HepG2 (cell line): ENCODE measurements around the gene NFKB2. TPM values are rescaled to one million over a fixed set of nuclear protein-coding genes. Genes with fewer than 3 reads are reported as not detected.
A peak's percentile ranks its signal among the peaks of the same experiment; 100 is the strongest.

Source experiments
- BORCS8-MEF2B ChIP-seq: sonication (generic); formaldehyde crosslinking; IDR thresholded peaks from 2 replicates; pipeline ENCODE4 v1.8.0; 2022; ENCODE audit warnings: mild to moderate bottlenecking, missing genetic modification reagents
- DMAP1 ChIP-seq: IDR thresholded peaks from 2 replicates; pipeline ENCODE4 v1.6.1; 2016
- EED ChIP-seq: sonication (generic); formaldehyde crosslinking; IDR thresholded peaks from 2 replicates; pipeline ENCODE4 v1.5.0; 2020; ENCODE audit warnings: mild to moderate bottlenecking, missing genetic modification reagents
- ELF1 ChIP-seq: sonication (generic); formaldehyde crosslinking; IDR thresholded peaks from 2 replicates; pipeline ENCODE4 v1.4.0; 2020; ENCODE audit warnings: missing genetic modification reagents
- HNRNPLL ChIP-seq: fragments of 200-400 bp; formaldehyde crosslinking; IDR thresholded peaks from 2 replicates; pipeline ENCODE4 v1.6.1; 2017; ENCODE audit warnings: mild to moderate bottlenecking, low read depth, low read length; ENCODE audit not compliant: poor library complexity, severe bottlenecking
- JDP2 ChIP-seq: sonication (generic); formaldehyde crosslinking; IDR thresholded peaks from 2 replicates; pipeline ENCODE4 v1.8.1; 2022; ENCODE audit warnings: missing genetic modification reagents, borderline replicate concordance
- KAT8 ChIP-seq: IDR thresholded peaks from 2 replicates; pipeline ENCODE4 v1.6.1; 2016; ENCODE audit warnings: missing genetic modification reagents, missing compliant biosample characterization
- KDM1A ChIP-seq: IDR thresholded peaks from 2 replicates; pipeline ENCODE4 v1.6.1; 2016; ENCODE audit warnings: missing compliant biosample characterization
- NR2F2 ChIP-seq: IDR thresholded peaks from 2 replicates; pipeline ENCODE4 v1.6.1; 2012; ENCODE audit warnings: low read depth, inconsistent platforms, borderline replicate concordance
- PHF8 ChIP-seq: sonication (generic); formaldehyde crosslinking; IDR thresholded peaks from 2 replicates; pipeline ENCODE4 v1.5.0; 2020; ENCODE audit warnings: missing genetic modification reagents
- PRDM10 ChIP-seq: sonication (generic); formaldehyde crosslinking; IDR thresholded peaks from 2 replicates; pipeline ENCODE4 v1.4.0; 2020; ENCODE audit warnings: low read depth, missing genetic modification reagents
- TBL1XR1 ChIP-seq: fragments of 150-350 bp; IDR thresholded peaks from 2 replicates; pipeline ENCODE4 v1.6.1; 2014; ENCODE audit warnings: borderline replicate concordance, low read length; ENCODE audit not compliant: partially characterized antibody
- ZMYM3 ChIP-seq: sonication (generic); formaldehyde crosslinking; IDR thresholded peaks from 2 replicates; pipeline ENCODE4 v1.5.1; 2020; ENCODE audit warnings: mild to moderate bottlenecking, missing genetic modification reagents
- ZNF407 ChIP-seq: sonication (generic); formaldehyde crosslinking; IDR thresholded peaks from one replicate; pipeline ENCODE4 v1.5.1; 2020; ENCODE audit warnings: mild to moderate bottlenecking, missing genetic modification reagents; ENCODE audit errors: not compliant biosample characterization
- ZNF570 ChIP-seq: sonication (generic); formaldehyde crosslinking; IDR thresholded peaks from 2 replicates; pipeline ENCODE4 v1.4.0; 2020; ENCODE audit warnings: mild to moderate bottlenecking, missing genetic modification reagents, borderline replicate concordance
- ZNF773 ChIP-seq: sonication (generic); formaldehyde crosslinking; IDR thresholded peaks from 2 replicates; pipeline ENCODE4 v1.4.0; 2020; ENCODE audit warnings: missing genetic modification reagents, borderline replicate concordance
- ZNF776 ChIP-seq: sonication (generic); formaldehyde crosslinking; IDR thresholded peaks from 2 replicates; pipeline ENCODE4 v1.4.0; 2020; ENCODE audit warnings: mild to moderate bottlenecking, missing genetic modification reagents
- ZSCAN22 ChIP-seq: sonication (generic); formaldehyde crosslinking; IDR thresholded peaks from 2 replicates; pipeline ENCODE4 v1.4.0; 2020; ENCODE audit warnings: mild to moderate bottlenecking, missing genetic modification reagents
- polyA plus RNA-seq, 8 experiments: library from polyadenylated mRNA; depleted of rRNA in 3 of 8; stranded (reverse) in 7 of 8; unstranded in 1 of 8; fragments of >200 nt; fragmentation: Illumina TruSeq in 4 of 8; extraction: Trizol in 4 of 8; gene quantifications; 2 replicates each; pipeline versions ENCODE4 v1.2.1 to v1.2.3, GENCODE V29; 2011 to 2016; ENCODE audit warnings: low read depth in 4 of 8, missing spikeins in 1 of 8, mixed read lengths in 1 of 8; ENCODE audit not compliant: insufficient read depth in 1 of 8
- total RNA-seq, 5 experiments: library from RNA; depleted of rRNA; stranded (reverse); fragments of >200 nt; fragmentation: Illumina TruSeq; extraction: Trizol; gene quantifications; 2 replicates each; pipeline ENCODE4 v1.2.3, GENCODE V29; 2016; ENCODE audit warnings: low read depth in 1 of 5

NFKB2 gene
- total and polyA plus RNA-seq, 2 of the 13 experiments (the other 11 are each of a cell fraction or from before 2014, with no cell fraction given) = 7.7 to 12.5 TPM

- TF ChIP-seq ELF1 (CRISPR knock-in tag) (no peak), KAT8 (CRISPR knock-in tag) (peak; percentile 11; the same call in 1 of the 2 replicates), HNRNPLL (peak; percentile 67), ZMYM3 (CRISPR knock-in tag) (no peak), JDP2 (CRISPR knock-in tag) (peak; percentile 35; the same call in 1 of the 2 replicates), DMAP1 (CRISPR knock-in tag) (peak; percentile 66; the same call in 1 of the 2 replicates), ZNF776 (CRISPR knock-in tag) (peak; percentile 56; the same call in 1 of the 2 replicates), TBL1XR1 (no peak), PRDM10 (CRISPR knock-in tag) (no peak), EED (CRISPR knock-in tag) (0 out of 2 replicates have a peak, but pooled peaks have one; percentile 47), KDM1A (CRISPR knock-in tag) (no peak), ZNF773 (CRISPR knock-in tag) (no peak), ZSCAN22 (CRISPR knock-in tag) (no peak), ZNF407 (no peak), ZNF570 (CRISPR knock-in tag) (0 out of 2 replicates have a peak, but pooled peaks have one; percentile 33), PHF8 (CRISPR knock-in tag) (peak; percentile 18; the same call in 1 of the 2 replicates), BORCS8-MEF2B (peak; percentile 86), NR2F2 (no peak)
These were observed 55.0 kb downstream of the NFKB2 start (continued) for GRCh38 chr10:102450374-102451104.
